Ishikawa (cell line): ENCODE data around the gene SNORC.

Source experiments
- CREB1 ChIP-seq: IDR thresholded peaks from 2 replicates; pipeline ENCODE4 v1.6.1; 2012; ENCODE audit warnings: low read depth
- EP300 ChIP-seq: IDR thresholded peaks from 2 replicates; pipeline ENCODE4 v1.6.1; 2012; ENCODE audit warnings: borderline replicate concordance
- FOXM1 ChIP-seq: IDR thresholded peaks from 2 replicates; pipeline ENCODE4 v1.6.1; 2012; ENCODE audit warnings: low read depth, borderline replicate concordance
- MAX ChIP-seq: IDR thresholded peaks from 2 replicates; pipeline ENCODE4 v1.6.1; 2012
- TAF1 ChIP-seq: IDR thresholded peaks from 2 replicates; pipeline ENCODE4 v1.6.1; 2012; ENCODE audit warnings: low read depth, mild to moderate bottlenecking
- TCF12 ChIP-seq: IDR thresholded peaks from 2 replicates; pipeline ENCODE4 v1.6.1; 2012; ENCODE audit warnings: low read depth
- ZBTB7A ChIP-seq: IDR thresholded peaks from 2 replicates; pipeline ENCODE4 v1.6.1; 2012; ENCODE audit warnings: low read depth
- TF ChIP-seq, protein P1 (sequence below): IDR thresholded peaks from 2 replicates; pipeline ENCODE4 v1.6.1; 2012

GRCh38 chr2:232892843-232893242 lies 22.8 kb downstream of the SNORC start:
- TF ChIP-seq ZBTB7A (no peak), EP300 (no peak), FOXM1 (no peak), TAF1 (no peak), CREB1 (no peak), MAX (no peak), TCF12 (no peak)
- TF ChIP-seq, protein P1, sequence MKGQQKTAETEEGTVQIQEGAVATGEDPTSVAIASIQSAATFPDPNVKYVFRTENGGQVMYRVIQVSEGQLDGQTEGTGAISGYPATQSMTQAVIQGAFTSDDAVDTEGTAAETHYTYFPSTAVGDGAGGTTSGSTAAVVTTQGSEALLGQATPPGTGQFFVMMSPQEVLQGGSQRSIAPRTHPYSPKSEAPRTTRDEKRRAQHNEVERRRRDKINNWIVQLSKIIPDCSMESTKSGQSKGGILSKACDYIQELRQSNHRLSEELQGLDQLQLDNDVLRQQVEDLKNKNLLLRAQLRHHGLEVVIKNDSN = no peak
